Ishikawa (cell line): ENCODE results near the gene LEMD2.

Source experiments
- CEBPB ChIP-seq: IDR thresholded peaks from 2 replicates; pipeline ENCODE4 v1.6.1; 2012
- EP300 ChIP-seq: IDR thresholded peaks from 2 replicates; pipeline ENCODE4 v1.6.1; 2012; ENCODE audit warnings: borderline replicate concordance
- NFIC ChIP-seq: IDR thresholded peaks from 2 replicates; pipeline ENCODE4 v1.6.1; 2012
- RAD21 ChIP-seq: IDR thresholded peaks from 2 replicates; pipeline ENCODE4 v1.6.1; 2012; ENCODE audit warnings: low read depth
- YY1 ChIP-seq: IDR thresholded peaks from 2 replicates; pipeline ENCODE4 v1.6.1; 2012; ENCODE audit warnings: low read depth
- TF ChIP-seq, protein P1 (sequence below): IDR thresholded peaks from 2 replicates; pipeline ENCODE4 v1.6.1; 2012; ENCODE audit warnings: low read depth, mild to moderate bottlenecking
- TF ChIP-seq, protein P2 (sequence below): IDR thresholded peaks from 2 replicates; pipeline ENCODE4 v1.6.1; 2012

DNA sequence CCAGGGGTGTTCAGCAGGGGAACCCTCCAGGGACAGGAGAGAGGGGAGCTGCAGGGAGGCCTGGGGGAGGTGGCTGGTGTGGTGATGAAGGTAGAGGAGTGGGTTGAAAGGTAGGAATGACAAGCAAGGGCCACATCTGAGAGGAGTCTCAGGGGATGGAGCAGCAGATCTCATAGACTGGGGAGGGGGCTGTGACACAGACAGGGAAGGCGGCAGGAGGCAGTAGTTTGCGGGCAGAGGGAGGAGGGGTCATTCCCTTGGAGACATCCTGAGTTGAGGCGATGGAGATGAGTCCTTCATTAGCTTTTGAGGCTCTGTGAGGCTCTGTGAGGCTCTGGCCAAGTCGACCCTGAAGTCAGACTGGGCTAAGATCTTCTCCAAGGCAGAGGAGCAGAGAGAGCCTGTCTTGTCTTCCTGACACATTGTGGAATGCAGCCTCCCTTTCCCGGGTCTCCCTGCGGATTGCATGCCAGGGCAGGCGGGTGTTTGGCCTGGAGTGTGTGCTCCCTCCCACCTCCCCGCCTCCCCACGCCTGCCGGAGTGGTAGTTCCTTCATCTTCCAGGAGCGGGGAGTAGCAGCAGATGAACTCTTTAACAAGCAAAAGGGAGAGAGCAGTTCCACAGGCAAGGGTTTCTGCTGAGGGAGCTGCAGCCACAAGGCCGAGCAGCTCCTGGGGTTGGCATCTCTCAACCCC, 49.2 kb upstream of the LEMD2 start:
- TF ChIP-seq NFIC (no peak), RAD21 (no peak), YY1 (no peak), EP300 (no peak), CEBPB (no peak)
- TF ChIP-seq, protein P1, sequence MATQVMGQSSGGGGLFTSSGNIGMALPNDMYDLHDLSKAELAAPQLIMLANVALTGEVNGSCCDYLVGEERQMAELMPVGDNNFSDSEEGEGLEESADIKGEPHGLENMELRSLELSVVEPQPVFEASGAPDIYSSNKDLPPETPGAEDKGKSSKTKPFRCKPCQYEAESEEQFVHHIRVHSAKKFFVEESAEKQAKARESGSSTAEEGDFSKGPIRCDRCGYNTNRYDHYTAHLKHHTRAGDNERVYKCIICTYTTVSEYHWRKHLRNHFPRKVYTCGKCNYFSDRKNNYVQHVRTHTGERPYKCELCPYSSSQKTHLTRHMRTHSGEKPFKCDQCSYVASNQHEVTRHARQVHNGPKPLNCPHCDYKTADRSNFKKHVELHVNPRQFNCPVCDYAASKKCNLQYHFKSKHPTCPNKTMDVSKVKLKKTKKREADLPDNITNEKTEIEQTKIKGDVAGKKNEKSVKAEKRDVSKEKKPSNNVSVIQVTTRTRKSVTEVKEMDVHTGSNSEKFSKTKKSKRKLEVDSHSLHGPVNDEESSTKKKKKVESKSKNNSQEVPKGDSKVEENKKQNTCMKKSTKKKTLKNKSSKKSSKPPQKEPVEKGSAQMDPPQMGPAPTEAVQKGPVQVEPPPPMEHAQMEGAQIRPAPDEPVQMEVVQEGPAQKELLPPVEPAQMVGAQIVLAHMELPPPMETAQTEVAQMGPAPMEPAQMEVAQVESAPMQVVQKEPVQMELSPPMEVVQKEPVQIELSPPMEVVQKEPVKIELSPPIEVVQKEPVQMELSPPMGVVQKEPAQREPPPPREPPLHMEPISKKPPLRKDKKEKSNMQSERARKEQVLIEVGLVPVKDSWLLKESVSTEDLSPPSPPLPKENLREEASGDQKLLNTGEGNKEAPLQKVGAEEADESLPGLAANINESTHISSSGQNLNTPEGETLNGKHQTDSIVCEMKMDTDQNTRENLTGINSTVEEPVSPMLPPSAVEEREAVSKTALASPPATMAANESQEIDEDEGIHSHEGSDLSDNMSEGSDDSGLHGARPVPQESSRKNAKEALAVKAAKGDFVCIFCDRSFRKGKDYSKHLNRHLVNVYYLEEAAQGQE = no peak
- TF ChIP-seq, protein P2, sequence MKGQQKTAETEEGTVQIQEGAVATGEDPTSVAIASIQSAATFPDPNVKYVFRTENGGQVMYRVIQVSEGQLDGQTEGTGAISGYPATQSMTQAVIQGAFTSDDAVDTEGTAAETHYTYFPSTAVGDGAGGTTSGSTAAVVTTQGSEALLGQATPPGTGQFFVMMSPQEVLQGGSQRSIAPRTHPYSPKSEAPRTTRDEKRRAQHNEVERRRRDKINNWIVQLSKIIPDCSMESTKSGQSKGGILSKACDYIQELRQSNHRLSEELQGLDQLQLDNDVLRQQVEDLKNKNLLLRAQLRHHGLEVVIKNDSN = no peak
